Duodenal mucosa (tissue), 2 donors: ENCODE results near the gene KRI1.
"Not testable (repeated sequence)": the region's sequence is repeated elsewhere in the genome, so short reads cannot be mapped to it uniquely, and the experiment has no call there.

Experiments used
- H3K27ac ChIP-seq: one replicate; pipeline ENCODE4 v1.7.0; 2013; ENCODE audit warnings: low read depth, low read length
- H3K27me3 ChIP-seq, 2 donors: one replicate each; pipeline ENCODE4 v1.7.0; 2013; ENCODE audit warnings: low read length in 2 of 2, control low read depth in 1 of 2; ENCODE audit not compliant: insufficient read depth in 2 of 2, control insufficient read depth in 1 of 2
- H3K36me3 ChIP-seq, 2 donors: one replicate each; pipeline ENCODE4 v1.7.0; 2013; ENCODE audit warnings: low read length in 2 of 2, control low read depth in 1 of 2; ENCODE audit not compliant: insufficient read depth in 2 of 2, control insufficient read depth in 1 of 2
- H3K4me1 ChIP-seq, 2 donors: one replicate each; pipeline ENCODE4 v1.7.0; 2013; ENCODE audit warnings: low read length in 2 of 2, control low read depth in 1 of 2; ENCODE audit not compliant: insufficient read depth in 2 of 2, control insufficient read depth in 1 of 2
- H3K4me3 ChIP-seq, 2 donors: one replicate each; pipeline ENCODE4 v1.7.0; 2013; ENCODE audit warnings: low read length in 2 of 2, low read depth in 1 of 2
- H3K9ac ChIP-seq, 2 donors: one replicate each; pipeline ENCODE4 v1.7.0; 2013; ENCODE audit warnings: low read length in 2 of 2, low read depth in 1 of 2
- H3K9me3 ChIP-seq, 2 donors: one replicate each; pipeline ENCODE4 v1.7.0; 2013; ENCODE audit warnings: low read length in 2 of 2, control low read depth in 1 of 2; ENCODE audit not compliant: control insufficient read depth in 1 of 2

The KRI1 gene

DNA sequence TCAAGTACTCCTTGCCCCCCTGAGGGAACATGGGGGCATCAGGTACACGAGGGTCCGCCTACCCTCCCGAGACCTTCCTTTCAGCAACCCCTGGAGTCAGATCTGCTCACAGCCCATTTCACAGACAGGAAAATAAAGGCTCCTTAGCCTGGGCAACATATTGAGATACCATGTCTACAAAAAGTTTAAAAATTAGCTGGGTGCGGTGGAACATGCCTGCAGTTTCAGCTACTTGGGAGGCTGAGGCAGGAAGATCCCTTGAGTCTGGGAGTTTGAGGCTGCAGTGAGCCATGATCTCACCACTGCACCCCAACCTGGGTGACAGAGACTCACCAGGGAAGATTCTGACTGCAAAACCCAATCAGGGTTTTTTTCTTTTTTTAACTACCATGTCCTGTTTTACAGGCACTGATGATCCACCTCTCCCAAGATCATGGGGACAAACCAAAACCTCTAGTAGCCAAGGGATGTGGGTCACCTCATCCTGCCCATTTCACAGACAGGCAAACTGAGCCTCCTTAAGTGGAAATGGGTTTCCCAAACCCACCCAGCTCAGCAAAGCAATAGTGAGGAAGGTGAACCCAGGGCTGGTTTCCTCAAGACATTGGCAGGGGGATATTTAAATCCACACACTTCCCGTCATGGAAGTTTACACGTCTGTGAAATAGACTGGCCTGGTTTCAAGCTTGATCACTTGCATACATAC, 9.4 kb upstream of the KRI1 start:
- H3K4me1 ChIP-seq, result peaks cover 0 to 2% of the 10 kb centered on the region in 2 donors
- no peak overlapping the region for H3K4me3 ChIP-seq
- no peak overlapping the region for H3K27ac ChIP-seq
- H3K9me3 ChIP-seq, result no peaks in the 10 kb centered on the region
- no peak overlapping the region for H3K9ac ChIP-seq
- H3K36me3 ChIP-seq, result peaks cover 3 to 9% of the 10 kb centered on the region in 2 donors
- no peaks in the 10 kb centered on the region for H3K27me3 ChIP-seq

DNA sequence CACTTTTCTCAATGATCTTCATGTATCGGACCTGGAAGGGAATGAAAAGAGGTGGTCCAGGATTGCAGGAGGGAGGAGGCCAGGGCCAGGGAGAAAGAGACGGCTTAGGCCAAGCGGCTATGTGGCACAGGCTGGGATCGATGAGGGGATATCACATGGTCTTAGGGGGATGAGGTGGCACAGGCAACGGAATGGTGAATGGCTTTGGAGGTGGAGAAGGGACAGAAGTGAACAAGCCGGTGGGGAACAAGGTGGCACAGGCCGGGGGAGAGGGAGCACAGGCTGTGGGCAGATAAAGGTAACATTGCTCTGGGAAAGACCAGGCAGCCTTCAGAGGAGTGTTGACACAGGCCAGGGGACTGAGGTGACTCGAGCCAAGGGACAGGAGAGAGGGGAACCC, 8.7 kb upstream of the KRI1 start:
- H3K9me3 ChIP-seq, result no peaks in the 10 kb centered on the region
- H3K4me3 ChIP-seq, result no peak overlapping the region
- H3K27ac ChIP-seq, result no peak overlapping the region
- no peaks in the 10 kb centered on the region for H3K27me3 ChIP-seq
- peaks cover 0 to 4% of the 10 kb centered on the region in 2 donors for H3K4me1 ChIP-seq
- no peak overlapping the region for H3K9ac ChIP-seq
- peaks cover 0 to 5% of the 10 kb centered on the region in 2 donors for H3K36me3 ChIP-seq

- not testable (repeated sequence) for H3K9me3 ChIP-seq, H3K27ac ChIP-seq, H3K36me3 ChIP-seq, H3K27me3 ChIP-seq, H3K9ac ChIP-seq, H3K4me3 ChIP-seq, H3K4me1 ChIP-seq
Observed at GRCh38 chr19:10573793-10574192, 8.0 kb upstream of the KRI1 start.

GRCh38 chr19:10568826-10569651, 3.2 kb upstream of the KRI1 start, which contains the start of gene CDKN2D:
CDKN2D (minus strand) TSS chr19:10568979; CDS start chr19:10568653, 326 bp downstream.
- Histone ChIP-seq H3K27me3 (no peaks in the 10 kb centered on the region), H3K9me3 (no peaks in the 10 kb centered on the region), H3K4me1 (peaks cover 29 to 40% of the 10 kb centered on the region in 2 donors), H3K4me3 (peak within 1 kb of the TSS; percentile 70 to 82), H3K36me3 (no peaks in the 10 kb centered on the region), H3K27ac (peak within 1 kb of the TSS; percentile 51), H3K9ac (peak within 1 kb of the TSS; percentile 65 to 76)

DNA sequence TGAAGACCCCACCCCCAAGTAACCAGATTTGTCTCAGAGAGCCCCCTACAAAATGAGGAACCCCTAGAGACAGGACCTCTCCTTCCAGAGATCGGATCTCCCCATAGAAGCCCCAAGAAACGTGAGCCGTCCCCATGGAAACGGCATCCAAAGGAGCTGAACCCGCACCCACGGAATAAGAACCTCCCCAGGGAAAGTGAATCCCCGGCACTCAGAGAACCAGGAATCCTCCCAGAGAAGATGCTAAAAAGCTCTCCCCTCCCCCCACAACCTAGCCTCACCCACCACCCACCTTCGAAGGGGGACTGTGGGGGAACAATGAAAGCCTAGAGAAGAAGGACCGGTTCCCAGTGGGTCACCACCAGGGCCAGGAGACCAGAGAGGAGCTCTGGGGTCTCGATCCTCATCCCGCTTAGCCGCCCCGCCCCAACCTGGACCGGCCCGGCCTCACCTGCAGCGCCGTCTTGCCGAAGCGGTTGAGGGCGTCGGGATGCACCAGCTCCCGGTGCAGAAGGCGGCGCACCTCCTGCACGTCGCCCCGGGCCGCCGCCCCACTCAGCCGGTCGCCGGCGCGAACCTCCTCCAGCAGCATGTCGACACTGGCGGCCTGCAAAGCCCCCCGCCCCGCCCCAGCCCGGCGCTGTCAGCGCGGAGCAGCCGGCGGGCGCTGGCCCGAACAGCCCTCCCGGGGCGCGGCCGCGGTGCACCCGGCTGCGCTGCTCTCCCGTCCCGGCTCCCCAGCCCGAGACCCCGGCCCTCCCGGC, 2.4 kb upstream of the KRI1 start:
- Histone ChIP-seq H3K9ac (peak overlapping the region; percentile 65 to 76), H3K4me3 (peak overlapping the region; percentile 70 to 82), H3K27ac (peak overlapping the region; percentile 51), H3K9me3 (no peaks in the 10 kb centered on the region), H3K36me3 (no peaks in the 10 kb centered on the region), H3K27me3 (no peaks in the 10 kb centered on the region), H3K4me1 (peaks cover 29 to 40% of the 10 kb centered on the region in 2 donors)

DNA sequence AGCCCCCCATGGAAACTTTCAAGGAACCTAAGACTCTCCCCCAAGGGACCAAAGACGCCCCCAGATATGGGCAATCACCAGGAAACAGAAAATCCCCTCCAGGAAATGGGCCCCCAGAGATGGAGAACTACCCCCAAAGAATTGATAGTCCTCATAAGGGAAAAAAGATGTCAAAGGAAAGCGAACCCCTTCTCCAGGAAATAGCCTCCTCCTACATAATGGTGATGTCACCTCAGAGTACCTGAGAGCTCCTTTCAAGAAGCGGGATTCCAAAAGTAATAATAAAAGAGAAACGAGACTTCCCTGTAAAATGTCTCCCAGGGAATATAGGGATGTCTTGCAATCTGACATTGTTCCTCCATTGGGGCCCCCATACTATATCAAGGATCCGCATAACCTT, 1.8 kb upstream of the KRI1 start:
- no peaks in the 10 kb centered on the region for H3K36me3 ChIP-seq
- peak overlapping the region; percentile 65 to 76 for H3K9ac ChIP-seq
- H3K4me3 ChIP-seq, result peak overlapping the region; percentile 70 to 82
- H3K9me3 ChIP-seq, result no peaks in the 10 kb centered on the region
- H3K27ac ChIP-seq, result no peak overlapping the region
- H3K4me1 ChIP-seq, result peaks cover 29 to 40% of the 10 kb centered on the region in 2 donors
- H3K27me3 ChIP-seq, result no peaks in the 10 kb centered on the region

DNA sequence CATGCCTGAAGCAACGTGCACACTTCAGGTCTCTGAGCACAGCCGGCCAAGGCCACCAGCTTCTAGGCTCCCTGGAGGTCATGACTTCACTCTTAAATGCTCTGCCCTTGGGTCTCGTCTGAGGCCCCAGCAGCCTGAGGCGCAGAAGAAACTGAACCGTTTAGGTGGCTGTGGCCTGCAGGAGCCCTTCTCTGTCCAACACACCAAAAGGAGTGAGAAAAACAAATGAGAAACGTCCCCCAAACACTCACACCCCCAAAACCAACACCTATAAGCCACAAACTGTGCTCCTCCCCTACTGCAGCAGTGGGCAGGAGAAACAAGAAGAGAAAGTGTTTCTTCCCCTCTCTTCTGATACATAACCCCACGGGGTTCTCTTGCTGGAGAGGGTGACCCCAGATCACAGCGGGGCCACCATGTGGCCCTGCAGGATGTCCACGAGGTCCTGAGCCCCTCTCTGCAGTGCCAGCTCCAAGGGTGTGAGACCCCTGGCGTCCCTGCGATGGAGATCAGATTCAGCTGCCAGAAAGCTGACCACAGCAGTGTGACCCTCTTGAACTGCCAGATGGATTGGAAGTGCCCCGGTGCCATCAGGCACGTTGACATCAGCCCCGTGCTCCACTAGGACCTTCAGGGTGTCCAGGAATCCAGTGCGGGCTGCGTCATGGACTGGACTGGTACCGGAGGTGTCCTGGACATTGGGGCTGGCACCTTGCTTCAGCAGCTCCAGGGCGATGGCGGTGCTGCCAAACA, 1.0 kb upstream of the KRI1 start:
- H3K36me3 ChIP-seq, result peaks cover 0 to 2% of the 10 kb centered on the region in 2 donors
- peaks cover 29 to 38% of the 10 kb centered on the region in 2 donors for H3K4me1 ChIP-seq
- H3K4me3 ChIP-seq, result peak overlapping the region; percentile 55 to 62
- H3K9ac ChIP-seq, result peak overlapping the region; percentile 26 to 45
- H3K27ac ChIP-seq, result peak overlapping the region; percentile 3
- H3K27me3 ChIP-seq, result no peaks in the 10 kb centered on the region
- H3K9me3 ChIP-seq, result no peaks in the 10 kb centered on the region

- peak overlapping the region; percentile 26 to 45 for H3K9ac ChIP-seq
- H3K27me3 ChIP-seq, result no peaks in the 10 kb centered on the region
- H3K4me3 ChIP-seq, result peak overlapping the region; percentile 55 to 62
- H3K4me1 ChIP-seq, result peaks cover 29 to 38% of the 10 kb centered on the region in 2 donors
- H3K9me3 ChIP-seq, result no peaks in the 10 kb centered on the region
- peak overlapping the region; percentile 66 for H3K27ac ChIP-seq
- peaks cover 0 to 2% of the 10 kb centered on the region in 2 donors for H3K36me3 ChIP-seq
Observed at GRCh38 chr19:10566408-10566657, 523 bp upstream of the KRI1 start.

DNA sequence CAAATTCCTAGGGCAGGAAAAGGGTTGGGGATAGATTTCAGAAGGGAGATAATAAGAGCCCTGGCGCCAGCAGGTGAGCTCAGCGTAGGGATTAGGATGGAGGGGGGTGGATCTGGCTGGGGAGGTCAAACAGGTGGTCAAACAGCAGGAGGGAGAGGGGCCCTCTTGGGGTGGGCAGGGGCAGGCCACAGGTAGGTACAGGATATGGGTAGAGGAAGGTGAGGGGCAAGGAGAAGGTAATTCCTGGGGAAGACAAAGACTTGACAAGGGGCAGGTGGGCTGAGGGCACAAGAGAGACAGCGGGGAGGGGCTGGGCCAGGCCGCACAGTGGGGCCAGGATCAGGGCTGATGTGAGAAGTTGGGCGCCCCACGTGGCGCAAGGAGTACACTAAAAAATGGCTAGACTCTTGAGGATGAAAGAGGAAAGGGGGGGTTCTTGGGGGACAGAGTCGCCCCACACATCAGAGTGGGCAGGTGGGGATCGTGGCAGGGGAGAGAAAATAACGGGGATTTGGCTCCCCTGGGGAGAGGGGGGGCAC, 713 bp downstream of the KRI1 start:
- Histone ChIP-seq H3K4me3 (peak overlapping the region; percentile 88 to 94), H3K9ac (peak overlapping the region; percentile 75 to 81), H3K27ac (peak overlapping the region; percentile 75), H3K4me1 (peaks cover 29 to 38% of the 10 kb centered on the region in 2 donors), H3K9me3 (no peaks in the 10 kb centered on the region), H3K36me3 (peaks cover 2 to 12% of the 10 kb centered on the region in 2 donors), H3K27me3 (no peaks in the 10 kb centered on the region)
